Measurements from ENCODE around the gene ELAPOR1.
"Not testable (repeated sequence)": the region's sequence is repeated elsewhere in the genome, so short reads cannot be mapped to it uniquely, and the experiment has no call there.

The ELAPOR1 gene

DNA sequence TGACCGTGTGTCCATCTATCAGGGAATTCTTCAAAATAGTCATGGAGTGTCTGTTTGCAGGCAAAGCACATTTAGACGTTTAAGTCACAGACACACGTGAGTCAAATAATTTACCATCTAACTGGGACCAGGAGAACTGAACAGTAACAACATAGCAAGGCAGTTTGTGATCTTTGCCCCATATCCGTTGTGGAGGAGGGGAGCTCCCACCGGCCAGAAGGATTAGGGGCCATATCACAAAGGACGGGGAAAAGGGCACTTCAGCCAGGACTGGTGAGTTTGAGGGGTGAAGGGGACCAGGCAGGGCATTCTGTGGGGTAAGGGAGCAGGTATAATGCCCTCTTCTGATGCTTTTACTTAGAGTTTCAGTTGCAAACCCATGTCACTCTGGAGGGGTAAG lies 22.9 kb downstream of the ELAPOR1 start:
- Histone ChIP-seq H3K4me1 (ENCODE audit: control insufficient read depth, insufficient read depth, low read length) (peaks cover 3% of the 10 kb centered on the region), H3K4me3 (ENCODE audit: insufficient read depth, low read depth, low read length) (no peak overlapping the region), H3K27me3 (ENCODE audit: control insufficient read depth, insufficient read depth, low read length, poor library complexity, severe bottlenecking) (no peaks in the 10 kb centered on the region), H3K36me3 (ENCODE audit: control insufficient read depth, insufficient read depth, low read length) (no peaks in the 10 kb centered on the region), H3K9me3 (ENCODE audit: control insufficient read depth, low read length) (no peaks in the 10 kb centered on the region), H3K27ac (ENCODE audit: insufficient read depth, low read depth, low read length, poor library complexity, severe bottlenecking) (no peak overlapping the region)
- 85 to 88% methylated on average over 6 of the region's 6 CpGs for WGBS, 2 experiments

GRCh38 chr1:109137958-109138357 lies 24.0 kb downstream of the ELAPOR1 start:
- Histone ChIP-seq H3K4me1 (ENCODE audit: control insufficient read depth, insufficient read depth, low read length) (peaks cover 3% of the 10 kb centered on the region), H3K27me3 (ENCODE audit: control insufficient read depth, insufficient read depth, low read length, poor library complexity, severe bottlenecking) (no peaks in the 10 kb centered on the region), H3K36me3 (ENCODE audit: control insufficient read depth, insufficient read depth, low read length) (no peaks in the 10 kb centered on the region), H3K4me3 (ENCODE audit: insufficient read depth, low read depth, low read length) (no peak overlapping the region), H3K9me3 (ENCODE audit: control insufficient read depth, low read length) (no peaks in the 10 kb centered on the region), H3K27ac (ENCODE audit: insufficient read depth, low read depth, low read length, poor library complexity, severe bottlenecking) (no peak overlapping the region)
- 92 to 98% methylated on average over 3 of the region's 3 CpGs for WGBS, 2 experiments

- Histone ChIP-seq H3K9me3 (ENCODE audit: control insufficient read depth, low read length) (no peaks in the 10 kb centered on the region), H3K36me3 (ENCODE audit: control insufficient read depth, insufficient read depth, low read length) (no peaks in the 10 kb centered on the region), H3K27ac (ENCODE audit: insufficient read depth, low read depth, low read length, poor library complexity, severe bottlenecking) (no peak overlapping the region), H3K4me1 (ENCODE audit: control insufficient read depth, insufficient read depth, low read length) (peaks cover 3% of the 10 kb centered on the region), H3K4me3 (ENCODE audit: insufficient read depth, low read depth, low read length) (no peak overlapping the region), H3K27me3 (ENCODE audit: control insufficient read depth, insufficient read depth, low read length, poor library complexity, severe bottlenecking) (no peaks in the 10 kb centered on the region)
- 90 to 91% methylated on average over 3 of the region's 3 CpGs for WGBS, 2 experiments
Measured at GRCh38 chr1:109138358-109138757, 24.4 kb downstream of the ELAPOR1 start.

GRCh38 chr1:109140392-109140791 lies 26.5 kb downstream of the ELAPOR1 start:
- Histone ChIP-seq H3K4me3 (ENCODE audit: insufficient read depth, low read depth, low read length) (no peak overlapping the region), H3K27ac (ENCODE audit: insufficient read depth, low read depth, low read length, poor library complexity, severe bottlenecking) (no peak overlapping the region), H3K9me3 (ENCODE audit: control insufficient read depth, low read length) (no peaks in the 10 kb centered on the region), H3K4me1 (ENCODE audit: control insufficient read depth, insufficient read depth, low read length) (no peaks in the 10 kb centered on the region), H3K27me3 (ENCODE audit: control insufficient read depth, insufficient read depth, low read length, poor library complexity, severe bottlenecking) (no peaks in the 10 kb centered on the region), H3K36me3 (ENCODE audit: control insufficient read depth, insufficient read depth, low read length) (no peaks in the 10 kb centered on the region)
- 96 to 97% methylated on average over 3 of the region's 3 CpGs for WGBS, 2 experiments

DNA sequence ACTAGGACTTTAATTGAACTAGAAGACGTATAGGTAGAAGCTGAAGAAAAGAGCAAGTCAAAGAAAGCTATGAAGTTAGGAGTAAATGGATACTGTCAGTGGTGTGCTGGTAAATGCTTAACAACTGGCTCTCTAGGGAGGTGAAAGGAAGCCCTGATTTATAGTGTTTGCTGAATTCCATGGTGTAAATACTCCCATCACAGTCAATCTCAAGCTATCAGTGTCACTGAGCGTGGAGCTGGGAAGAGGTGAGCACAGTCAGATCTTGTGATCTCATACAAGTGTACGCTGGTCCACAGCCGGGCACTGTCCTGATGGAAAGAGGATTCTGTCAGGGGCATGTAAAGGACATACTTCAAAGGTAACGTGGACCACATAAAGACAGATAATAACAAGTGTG lies 28.3 kb downstream of the ELAPOR1 start:
- Histone ChIP-seq H3K36me3 (ENCODE audit: control insufficient read depth, insufficient read depth, low read length) (no peaks in the 10 kb centered on the region), H3K4me1 (ENCODE audit: control insufficient read depth, insufficient read depth, low read length) (no peaks in the 10 kb centered on the region), H3K27ac (ENCODE audit: insufficient read depth, low read depth, low read length, poor library complexity, severe bottlenecking) (no peak overlapping the region), H3K9me3 (ENCODE audit: control insufficient read depth, low read length) (no peaks in the 10 kb centered on the region), H3K4me3 (ENCODE audit: insufficient read depth, low read depth, low read length) (no peak overlapping the region), H3K27me3 (ENCODE audit: control insufficient read depth, insufficient read depth, low read length, poor library complexity, severe bottlenecking) (no peaks in the 10 kb centered on the region)
- 94 to 95% methylated on average over 5 of the region's 5 CpGs for WGBS, 2 experiments

GRCh38 chr1:109142725-109143124 lies 28.8 kb downstream of the ELAPOR1 start:
- H3K27me3 ChIP-seq (ENCODE audit: control insufficient read depth, insufficient read depth, low read length, poor library complexity, severe bottlenecking); H3K36me3 ChIP-seq (ENCODE audit: control insufficient read depth, insufficient read depth, low read length); H3K9me3 ChIP-seq (ENCODE audit: control insufficient read depth, low read length); H3K4me1 ChIP-seq (ENCODE audit: control insufficient read depth, insufficient read depth, low read length); H3K4me3 ChIP-seq (ENCODE audit: insufficient read depth, low read depth, low read length); H3K27ac ChIP-seq (ENCODE audit: insufficient read depth, low read depth, low read length, poor library complexity, severe bottlenecking): not testable (repeated sequence)
- 90 to 92% methylated on average over 6 of the region's 6 CpGs for WGBS, 2 experiments

- H3K4me3 ChIP-seq (ENCODE audit: insufficient read depth, low read depth, low read length): no peak overlapping the region
- H3K27ac ChIP-seq (ENCODE audit: insufficient read depth, low read depth, low read length, poor library complexity, severe bottlenecking): peak overlapping the region; percentile 26
- peaks cover 19% of the 10 kb centered on the region for H3K4me1 ChIP-seq (ENCODE audit: control insufficient read depth, insufficient read depth, low read length)
- H3K27me3 ChIP-seq (ENCODE audit: control insufficient read depth, insufficient read depth, low read length, poor library complexity, severe bottlenecking): no peaks in the 10 kb centered on the region
- 62 to 75% methylated on average over 10 of the region's 10 CpGs for WGBS, 2 experiments
- no peaks in the 10 kb centered on the region for H3K9me3 ChIP-seq (ENCODE audit: control insufficient read depth, low read length)
- H3K36me3 ChIP-seq (ENCODE audit: control insufficient read depth, insufficient read depth, low read length): no peaks in the 10 kb centered on the region
Measured at GRCh38 chr1:109148987-109149561, 35.2 kb downstream of the ELAPOR1 start.

GRCh38 chr1:109149874-109150601 lies 36.1 kb downstream of the ELAPOR1 start:
- H3K4me1 ChIP-seq (ENCODE audit: control insufficient read depth, insufficient read depth, low read length): peaks cover 19% of the 10 kb centered on the region
- H3K9me3 ChIP-seq (ENCODE audit: control insufficient read depth, low read length): no peaks in the 10 kb centered on the region
- 80 to 82% methylated on average over 17 of the region's 17 CpGs for WGBS, 2 experiments
- H3K27ac ChIP-seq (ENCODE audit: insufficient read depth, low read depth, low read length, poor library complexity, severe bottlenecking): no peak overlapping the region
- H3K27me3 ChIP-seq (ENCODE audit: control insufficient read depth, insufficient read depth, low read length, poor library complexity, severe bottlenecking): no peaks in the 10 kb centered on the region
- H3K4me3 ChIP-seq (ENCODE audit: insufficient read depth, low read depth, low read length): no peak overlapping the region
- no peaks in the 10 kb centered on the region for H3K36me3 ChIP-seq (ENCODE audit: control insufficient read depth, insufficient read depth, low read length)

- H3K27ac ChIP-seq (ENCODE audit: insufficient read depth, low read depth, low read length, poor library complexity, severe bottlenecking): no peak overlapping the region
- no peaks in the 10 kb centered on the region for H3K9me3 ChIP-seq (ENCODE audit: control insufficient read depth, low read length)
- no peaks in the 10 kb centered on the region for H3K36me3 ChIP-seq (ENCODE audit: control insufficient read depth, insufficient read depth, low read length)
- peaks cover 19% of the 10 kb centered on the region for H3K4me1 ChIP-seq (ENCODE audit: control insufficient read depth, insufficient read depth, low read length)
- WGBS, 2 experiments: 59% methylated on average over 5 of the region's 5 CpGs
- H3K27me3 ChIP-seq (ENCODE audit: control insufficient read depth, insufficient read depth, low read length, poor library complexity, severe bottlenecking): no peaks in the 10 kb centered on the region
- no peak overlapping the region for H3K4me3 ChIP-seq (ENCODE audit: insufficient read depth, low read depth, low read length)
Measured at GRCh38 chr1:109151146-109151990, 37.5 kb downstream of the ELAPOR1 start.

DNA sequence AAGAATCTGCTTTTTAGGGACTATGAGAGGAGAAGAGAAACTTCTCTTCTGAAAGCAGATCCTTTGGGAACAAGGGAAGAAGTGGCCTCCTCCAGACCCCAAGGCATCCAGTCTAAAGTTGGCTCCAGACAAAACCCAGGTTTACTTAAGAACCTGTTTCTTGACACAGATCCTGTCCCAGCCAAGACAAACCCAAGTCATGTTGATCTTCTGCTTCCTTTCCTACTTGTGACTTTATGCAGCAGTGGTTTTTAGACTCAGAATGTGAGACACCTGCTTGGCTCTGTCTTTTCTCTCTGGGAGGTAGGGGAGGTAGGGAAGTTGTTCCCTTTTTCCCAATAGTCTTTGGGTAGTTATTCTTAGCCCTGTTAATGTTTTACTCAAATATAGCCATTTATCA lies 38.3 kb downstream of the ELAPOR1 start:
- Histone ChIP-seq H3K27me3 (ENCODE audit: control insufficient read depth, insufficient read depth, low read length, poor library complexity, severe bottlenecking) (no peaks in the 10 kb centered on the region), H3K36me3 (ENCODE audit: control insufficient read depth, insufficient read depth, low read length) (no peaks in the 10 kb centered on the region), H3K4me1 (ENCODE audit: control insufficient read depth, insufficient read depth, low read length) (peaks cover 19% of the 10 kb centered on the region), H3K27ac (ENCODE audit: insufficient read depth, low read depth, low read length, poor library complexity, severe bottlenecking) (no peak overlapping the region), H3K9me3 (ENCODE audit: control insufficient read depth, low read length) (no peaks in the 10 kb centered on the region), H3K4me3 (ENCODE audit: insufficient read depth, low read depth, low read length) (no peak overlapping the region)

All from ectodermal cell (in vitro differentiated cells).